Fibroblast of skin of left quadriceps (primary cell): ENCODE data around the gene TOP2B.

Experiments
- DNase-seq, 2 experiments: peaks; one replicate each; pipeline ENCODE4 v3.0.0-alpha.2; 2013; ENCODE audit warnings: low read depth in 2 of 2

Gene TOP2B

GRCh38 chr3:25620493-25620892 is 44.2 kb downstream of the TOP2B start:
- no peak for DNase-seq

- no peak for DNase-seq
These were observed 45.3 kb downstream of the TOP2B start for GRCh38 chr3:25619382-25619781.

- no peak for DNase-seq
These were observed 46.7 kb downstream of the TOP2B start for GRCh38 chr3:25618028-25618427.

GRCh38 chr3:25611193-25611592 is 53.5 kb downstream of the TOP2B start:
- DNase-seq = no peak

GRCh38 chr3:25610779-25611178 is 53.9 kb downstream of the TOP2B start:
- no peak for DNase-seq

GRCh38 chr3:25610167-25610566 is 54.5 kb downstream of the TOP2B start:
- no peak for DNase-seq

GRCh38 chr3:25604107-25604805 is 60.5 kb downstream of the TOP2B start:
- DNase-seq = peak; percentile 62 to 63

- no peak for DNase-seq
These were observed 61.0 kb downstream of the TOP2B start for GRCh38 chr3:25603703-25604102.

GRCh38 chr3:25597535-25598101 is 67.1 kb downstream of the TOP2B start:
- DNase-seq = no peak

GRCh38 chr3:25594007-25594502 is 70.7 kb downstream of the TOP2B start:
- DNase-seq = peak; percentile 73 to 74

- DNase-seq = no peak
These were observed 71.7 kb downstream of the TOP2B start for GRCh38 chr3:25593001-25593400.

GRCh38 chr3:25592510-25592968 is 72.2 kb downstream of the TOP2B start:
- peak in 1 of 2 experiments; percentile 31 for DNase-seq

GRCh38 chr3:25589783-25590258 is 74.9 kb downstream of the TOP2B start:
- DNase-seq = no peak

GRCh38 chr3:25589104-25589782 is 75.5 kb downstream of the TOP2B start:
- no peak for DNase-seq

GRCh38 chr3:25588441-25589103 is 76.1 kb downstream of the TOP2B start:
- DNase-seq = no peak

GRCh38 chr3:25587975-25588374 is 76.7 kb downstream of the TOP2B start:
- DNase-seq = no peak

GRCh38 chr3:25587526-25587925 is 77.2 kb downstream of the TOP2B start:
- DNase-seq = no peak

- no peak for DNase-seq
These were observed 77.6 kb downstream of the TOP2B start for GRCh38 chr3:25587094-25587493.

- DNase-seq = no peak
These were observed 78.2 kb downstream of the TOP2B start for GRCh38 chr3:25586553-25586952.

GRCh38 chr3:25586167-25586505 is 78.6 kb downstream of the TOP2B start:
- DNase-seq = no peak

- no peak for DNase-seq
These were observed 79.1 kb downstream of the TOP2B start for GRCh38 chr3:25585361-25586166.
